H1 (cell line): ENCODE measurements around the gene DEDD2. TPM values are rescaled to one million over a fixed set of nuclear protein-coding genes. Genes with fewer than 3 reads are reported as not detected.

Source experiments
- ATF2 ChIP-seq: IDR thresholded peaks from 2 replicates; pipeline ENCODE4 v1.6.1; 2012; ENCODE audit warnings: low read length, inconsistent platforms
- CHD1 ChIP-seq: IDR thresholded peaks from 2 replicates; pipeline ENCODE4 v1.6.1; 2012; ENCODE audit warnings: low read depth, low read length, improper control_type of control experiment
- CTCF ChIP-seq, 3 experiments: IDR thresholded peaks; 1 replicate in 2 of 3; 2 replicates in 1 of 3; pipeline versions ENCODE4 v1.5.1 to v1.6.1; 2011; ENCODE audit warnings: low read length in 3 of 3, mild to moderate bottlenecking in 3 of 3, inconsistent platforms in 2 of 3, low read depth in 1 of 3, moderate library complexity in 1 of 3; ENCODE audit not compliant: insufficient read depth in 1 of 3; ENCODE audit errors: control extremely low read depth in 1 of 3
- EZH2 ChIP-seq: fragments of 200-600 bp; sonication (generic); IDR thresholded peaks from 2 replicates; pipeline ENCODE4 v1.7.1; 2012; ENCODE audit warnings: low read depth, mild to moderate bottlenecking, moderate library complexity, low read length, inconsistent platforms; ENCODE audit not compliant: severe bottlenecking
- RAD21 ChIP-seq, 2 experiments: IDR thresholded peaks in 1 of 2; conservative IDR thresholded peaks in 1 of 2; 2 replicates each; pipeline ENCODE4 v1.6.1; 2011; ENCODE audit warnings: low read depth in 2 of 2, low read length in 2 of 2, improper control_type of control experiment in 1 of 2, inconsistent platforms in 1 of 2, mild to moderate bottlenecking in 1 of 2, moderate library complexity in 1 of 2
- SIX5 ChIP-seq: IDR thresholded peaks from 2 replicates; pipeline ENCODE4 v1.6.1; 2011; ENCODE audit warnings: mild to moderate bottlenecking, low read depth, low read length
- SP4 ChIP-seq: IDR thresholded peaks from 2 replicates; pipeline ENCODE4 v1.6.1; 2012; ENCODE audit warnings: low read length, inconsistent platforms
- polyA plus RNA-seq, 7 experiments: library from polyadenylated mRNA; depleted of rRNA in 3 of 7; stranded (reverse) in 5 of 7; unstranded in 2 of 7; fragments of >200 nt in 5 of 7; fragments of 200-250 nt in 2 of 7; gene quantifications; 1 replicate in 5 of 7; 2 replicates in 1 of 7; 4 replicates in 1 of 7; pipeline versions ENCODE4 v1.2.1 to v1.2.3, GENCODE V29; 2011 to 2013; ENCODE audit warnings: missing spikeins in 2 of 7, mixed read lengths in 2 of 7
- total RNA-seq: library from RNA; stranded (reverse); fragmentation: NEBNext Ultra II Directional; extraction: Animal tissue kit (Norgen Biotek cat#: 25700); gene quantifications from 2 replicates; pipeline ENCODE4 v1.2.1, GENCODE V29; 2021

DEDD2 gene
- total and polyA plus RNA-seq, 2 of the 8 experiments (the other 6 are each of a cell fraction or from before 2014, with no cell fraction given): 37.8 to 65.0 TPM

- TF ChIP-seq SIX5: no peak
- TF ChIP-seq ATF2: no peak
- no peak for TF ChIP-seq CTCF (IDR thresholded peaks at IDR 0.05; ENCODE audit: control extremely low read depth in 1 of 3, insufficient read depth in 1 of 3, low read depth in 1 of 3, low read length in 3 of 3)
- TF ChIP-seq RAD21 (IDR thresholded peaks at IDR 0.05 in 1 of 2, conservative IDR thresholded peaks at IDR 0.05 in 1 of 2; ENCODE audit: low read depth in 2 of 2, low read length in 2 of 2): no peak
- no peak for TF ChIP-seq SP4
- TF ChIP-seq EZH2: no peak
- no peak for TF ChIP-seq CHD1
Measured at GRCh38 chr19:42241279-42241678, 23.8 kb upstream of the DEDD2 start (continued).
